Measurements from ENCODE around the gene KCND2.

DNA sequence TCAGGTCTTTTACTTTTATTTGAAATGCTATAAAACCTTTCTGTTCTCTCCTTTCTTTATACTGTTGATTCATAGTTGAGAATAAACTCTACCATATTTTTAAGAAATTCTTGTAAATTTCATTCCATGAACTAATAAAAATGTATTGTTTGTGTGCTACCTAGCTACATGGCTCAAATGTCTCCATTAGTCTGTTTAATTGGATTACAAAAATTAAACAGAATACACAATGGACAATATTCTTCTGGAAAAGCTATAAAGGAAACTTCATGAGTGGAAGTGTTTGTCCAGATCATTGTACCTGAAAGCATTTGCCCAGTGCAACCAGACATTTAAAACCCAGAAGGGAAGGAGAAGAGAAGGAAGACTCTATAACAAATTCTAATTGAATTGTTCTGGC lies 20.1 kb downstream of the KCND2 start:
- TF ChIP-seq RAD21 (IDR thresholded peaks at IDR 0.05; ENCODE audit: low read length): no peak
- TF ChIP-seq, protein P1, sequence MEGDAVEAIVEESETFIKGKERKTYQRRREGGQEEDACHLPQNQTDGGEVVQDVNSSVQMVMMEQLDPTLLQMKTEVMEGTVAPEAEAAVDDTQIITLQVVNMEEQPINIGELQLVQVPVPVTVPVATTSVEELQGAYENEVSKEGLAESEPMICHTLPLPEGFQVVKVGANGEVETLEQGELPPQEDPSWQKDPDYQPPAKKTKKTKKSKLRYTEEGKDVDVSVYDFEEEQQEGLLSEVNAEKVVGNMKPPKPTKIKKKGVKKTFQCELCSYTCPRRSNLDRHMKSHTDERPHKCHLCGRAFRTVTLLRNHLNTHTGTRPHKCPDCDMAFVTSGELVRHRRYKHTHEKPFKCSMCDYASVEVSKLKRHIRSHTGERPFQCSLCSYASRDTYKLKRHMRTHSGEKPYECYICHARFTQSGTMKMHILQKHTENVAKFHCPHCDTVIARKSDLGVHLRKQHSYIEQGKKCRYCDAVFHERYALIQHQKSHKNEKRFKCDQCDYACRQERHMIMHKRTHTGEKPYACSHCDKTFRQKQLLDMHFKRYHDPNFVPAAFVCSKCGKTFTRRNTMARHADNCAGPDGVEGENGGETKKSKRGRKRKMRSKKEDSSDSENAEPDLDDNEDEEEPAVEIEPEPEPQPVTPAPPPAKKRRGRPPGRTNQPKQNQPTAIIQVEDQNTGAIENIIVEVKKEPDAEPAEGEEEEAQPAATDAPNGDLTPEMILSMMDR (IDR thresholded peaks at IDR 0.05): no peak
- TF ChIP-seq RFX5 (IDR thresholded peaks at IDR 0.05; ENCODE audit: low read length): no peak
- no peak for TF ChIP-seq EZH2phosphoT487 (IDR thresholded peaks at IDR 0.05; ENCODE audit: borderline replicate concordance, low read depth)
- no peak for TF ChIP-seq ELF1 (IDR thresholded peaks at IDR 0.05)
- TF ChIP-seq MXI1 (IDR thresholded peaks at IDR 0.05; ENCODE audit: low read depth, low read length): no peak
- no peak for TF ChIP-seq CHD2 (IDR thresholded peaks at IDR 0.05; ENCODE audit: low read length, partially characterized antibody)
- no peak for TF ChIP-seq NFIC (IDR thresholded peaks at IDR 0.05; ENCODE audit: borderline replicate concordance)
- TF ChIP-seq GATA2 (CRISPR knock-in tag; IDR thresholded peaks at IDR 0.05): no peak
